Measurements from ENCODE around the gene ROGDI.

Gene ROGDI

DNA sequence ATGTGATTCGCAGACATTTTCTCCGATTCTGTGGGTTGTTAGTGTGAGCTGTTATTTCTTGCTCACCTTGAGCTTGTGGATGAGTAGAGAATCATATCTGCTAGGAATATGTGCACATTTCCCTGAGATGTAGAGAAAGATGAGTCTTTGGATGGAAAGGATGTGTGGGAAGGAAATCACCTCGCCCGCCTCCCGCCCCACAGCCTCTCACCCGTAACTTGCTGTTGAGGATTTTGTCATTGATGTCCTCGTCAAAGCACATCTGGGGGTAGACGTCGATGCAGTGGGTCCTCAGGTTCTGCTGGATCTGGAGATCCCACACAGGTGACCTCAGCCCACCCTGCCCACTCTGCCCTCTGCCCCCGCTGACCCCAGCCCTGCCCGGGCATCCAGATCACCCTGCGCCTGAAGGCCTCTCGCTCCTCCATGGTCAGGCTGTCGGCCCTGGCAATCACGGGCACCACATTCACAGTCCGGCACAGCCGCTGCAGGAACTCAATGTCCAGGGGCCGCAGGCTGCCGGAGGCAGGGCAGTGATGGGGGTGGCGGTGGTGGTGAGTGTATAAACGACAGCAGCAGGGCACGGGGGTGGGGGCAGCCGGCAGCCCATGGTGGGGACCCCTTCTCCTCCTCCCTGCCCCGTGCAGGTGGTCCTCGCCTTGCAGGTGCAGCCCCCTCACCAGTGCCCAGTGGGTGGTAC, 19.0 kb downstream of the ROGDI start:
- TF ChIP-seq, protein P1, sequence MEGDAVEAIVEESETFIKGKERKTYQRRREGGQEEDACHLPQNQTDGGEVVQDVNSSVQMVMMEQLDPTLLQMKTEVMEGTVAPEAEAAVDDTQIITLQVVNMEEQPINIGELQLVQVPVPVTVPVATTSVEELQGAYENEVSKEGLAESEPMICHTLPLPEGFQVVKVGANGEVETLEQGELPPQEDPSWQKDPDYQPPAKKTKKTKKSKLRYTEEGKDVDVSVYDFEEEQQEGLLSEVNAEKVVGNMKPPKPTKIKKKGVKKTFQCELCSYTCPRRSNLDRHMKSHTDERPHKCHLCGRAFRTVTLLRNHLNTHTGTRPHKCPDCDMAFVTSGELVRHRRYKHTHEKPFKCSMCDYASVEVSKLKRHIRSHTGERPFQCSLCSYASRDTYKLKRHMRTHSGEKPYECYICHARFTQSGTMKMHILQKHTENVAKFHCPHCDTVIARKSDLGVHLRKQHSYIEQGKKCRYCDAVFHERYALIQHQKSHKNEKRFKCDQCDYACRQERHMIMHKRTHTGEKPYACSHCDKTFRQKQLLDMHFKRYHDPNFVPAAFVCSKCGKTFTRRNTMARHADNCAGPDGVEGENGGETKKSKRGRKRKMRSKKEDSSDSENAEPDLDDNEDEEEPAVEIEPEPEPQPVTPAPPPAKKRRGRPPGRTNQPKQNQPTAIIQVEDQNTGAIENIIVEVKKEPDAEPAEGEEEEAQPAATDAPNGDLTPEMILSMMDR (IDR thresholded peaks at IDR 0.05; ENCODE audit: extremely low read depth, missing control alignments), result no peak
- no peak for DNase-seq (ENCODE audit: low spot score)

DNA sequence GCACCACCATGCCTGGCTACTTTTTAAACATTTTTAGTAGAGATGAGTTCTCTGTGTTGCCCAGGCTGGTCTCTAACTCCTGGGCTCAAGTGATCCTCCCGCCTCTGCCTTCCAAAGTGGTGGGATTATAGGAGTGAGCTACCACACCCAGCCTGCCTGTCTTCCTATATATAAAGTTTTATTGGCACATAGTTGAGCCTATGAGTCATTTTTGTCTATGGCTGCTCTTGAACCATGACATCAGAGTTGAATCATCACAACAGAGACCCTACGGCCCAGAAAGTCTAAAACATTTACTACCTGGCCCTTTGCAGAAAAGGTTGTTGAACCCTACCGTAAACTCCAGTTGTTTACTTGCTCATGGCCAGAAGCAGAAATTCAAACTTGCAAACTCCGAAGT, 22.2 kb downstream of the ROGDI start:
- TF ChIP-seq, protein P1 (IDR thresholded peaks at IDR 0.05; ENCODE audit: extremely low read depth, missing control alignments), result no peak
- no peak for DNase-seq (ENCODE audit: low spot score)

DNA sequence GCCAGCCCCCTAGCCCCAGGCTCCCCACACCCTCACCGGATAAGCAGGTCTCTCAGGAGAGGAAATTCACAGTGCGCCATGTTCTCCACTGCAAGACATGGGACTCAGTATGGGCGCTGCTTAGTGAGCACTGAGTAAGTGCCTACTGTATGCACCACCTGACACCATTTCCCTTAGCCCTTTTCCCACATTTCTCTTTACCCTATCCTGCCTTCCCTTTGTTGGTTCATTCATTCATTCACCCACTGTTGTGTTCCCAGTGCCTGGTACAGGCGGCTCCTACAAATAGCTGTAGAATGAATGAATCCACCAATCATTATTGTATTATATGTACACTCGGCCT, 24.4 kb downstream of the ROGDI start:
- TF ChIP-seq, protein P1 (IDR thresholded peaks at IDR 0.05; ENCODE audit: extremely low read depth, missing control alignments), result no peak
- no peak for DNase-seq (ENCODE audit: low spot score)

DNA sequence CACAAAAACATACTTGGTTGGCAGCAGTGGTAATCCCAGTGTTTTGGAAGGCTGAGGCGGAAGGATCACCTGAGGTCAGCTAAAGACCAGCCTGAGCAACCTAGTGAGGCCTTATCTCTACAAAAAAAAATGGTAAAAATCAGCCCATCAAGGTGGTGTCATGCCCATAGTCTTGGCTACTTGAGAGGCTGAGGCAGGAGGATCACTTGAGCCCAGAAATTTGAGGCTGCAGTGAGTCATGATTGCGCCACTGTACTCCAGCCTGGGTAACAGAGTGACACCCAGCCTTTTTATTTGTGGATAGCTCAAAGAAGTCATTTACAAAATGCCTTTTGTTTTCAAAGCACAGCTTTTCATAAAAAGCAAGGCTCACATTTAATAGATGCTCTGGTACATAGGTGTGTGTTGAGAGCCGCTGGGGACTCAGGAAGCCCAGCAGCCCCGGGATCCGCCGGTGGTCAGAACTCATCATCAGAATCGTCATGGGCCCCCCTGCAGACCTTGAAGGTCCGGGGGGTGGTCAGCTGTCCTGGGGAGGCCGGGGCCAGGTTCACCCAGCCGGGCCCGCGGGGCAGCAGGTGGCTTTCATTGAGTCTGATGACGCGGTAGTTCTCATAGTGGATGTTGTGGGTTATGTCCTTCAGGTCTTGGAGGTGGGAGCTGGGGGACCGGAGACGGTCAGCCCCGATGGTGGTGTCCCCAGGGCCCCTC, 24.9 kb downstream of the ROGDI start:
- TF ChIP-seq, protein P1 (IDR thresholded peaks at IDR 0.05; ENCODE audit: extremely low read depth, missing control alignments), result no peak
- DNase-seq (ENCODE audit: low spot score), result no peak

DNA sequence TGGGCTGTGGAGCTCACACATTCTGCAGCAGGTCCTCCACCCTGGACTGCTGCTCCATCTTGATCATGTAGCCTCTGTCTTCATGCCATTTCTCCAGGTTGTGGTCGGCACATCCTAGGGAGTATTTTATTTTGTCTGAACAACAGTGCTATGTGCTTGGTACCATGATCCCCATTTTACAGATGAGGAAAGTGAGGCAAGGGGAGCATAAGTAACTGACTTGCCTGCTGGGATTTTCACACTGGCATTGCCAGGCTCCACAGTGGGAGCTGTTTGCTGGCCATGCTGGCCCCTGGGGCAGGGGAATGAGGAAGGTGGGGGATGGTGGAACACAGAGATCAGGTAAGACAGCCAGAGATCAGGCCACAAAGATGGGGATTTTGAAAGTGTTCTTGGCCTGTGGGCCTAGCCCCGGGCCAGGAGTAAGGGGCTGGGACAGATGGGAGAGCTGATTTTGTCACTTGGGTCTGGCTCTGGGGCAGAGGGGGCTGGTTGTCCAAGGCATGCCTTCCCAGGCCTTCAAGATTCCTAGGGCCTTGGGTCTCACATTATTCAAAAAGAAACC, 26.2 kb downstream of the ROGDI start:
- TF ChIP-seq, protein P1 (IDR thresholded peaks at IDR 0.05; ENCODE audit: extremely low read depth, missing control alignments), result no peak
- DNase-seq (ENCODE audit: low spot score), result no peak

DNA sequence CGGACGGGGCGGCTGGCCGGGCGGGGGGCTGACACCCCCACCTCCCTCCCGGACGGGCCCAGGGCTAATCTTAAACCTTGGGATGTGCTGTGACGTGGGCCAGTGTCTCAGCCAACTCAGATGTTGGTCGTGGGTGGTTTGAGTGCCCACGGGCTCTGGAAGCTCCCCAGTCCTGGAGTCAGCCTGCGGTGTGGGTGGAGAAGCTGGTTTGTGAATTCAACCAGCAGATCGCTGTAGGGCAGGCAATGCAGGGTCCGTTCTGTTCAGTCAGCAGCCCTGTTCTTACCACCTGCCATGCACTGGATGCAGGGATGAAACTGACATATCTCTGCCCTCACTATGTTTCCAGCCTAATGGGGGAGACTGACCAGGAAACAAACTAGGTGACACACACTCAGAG, 27.4 kb downstream of the ROGDI start:
- DNase-seq (ENCODE audit: low spot score), result no peak
- TF ChIP-seq, protein P1 (IDR thresholded peaks at IDR 0.05; ENCODE audit: extremely low read depth, missing control alignments), result no peak

DNA sequence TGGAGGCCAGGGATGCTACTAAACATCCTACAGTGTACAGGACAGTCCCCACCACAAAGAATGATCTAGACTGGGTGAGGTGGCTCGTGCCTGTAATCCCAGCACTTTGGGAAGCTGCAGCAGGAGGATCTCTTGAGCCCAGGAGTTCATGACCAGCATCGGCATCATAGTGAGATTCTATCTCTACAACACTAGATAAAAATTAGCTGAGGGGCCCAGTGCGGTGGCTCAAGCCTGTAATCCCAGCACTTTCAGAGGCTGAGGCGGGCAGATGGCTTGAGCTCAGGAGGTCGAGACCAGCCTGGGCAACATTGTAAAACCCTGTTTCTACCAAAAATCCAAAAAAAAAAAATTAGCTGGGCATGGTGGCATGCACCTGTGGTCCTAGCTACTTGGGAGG, 30.1 kb downstream of the ROGDI start:
- TF ChIP-seq, protein P1 (IDR thresholded peaks at IDR 0.05; ENCODE audit: extremely low read depth, missing control alignments), result no peak
- no peak for DNase-seq (ENCODE audit: low spot score)
